H1 (cell line): Measurements from ENCODE around the gene SLC35D2. TPM values are rescaled to one million over a fixed set of nuclear protein-coding genes. Genes with fewer than 3 reads are reported as not detected.
A peak's percentile ranks its signal among the peaks of the same experiment; 100 is the strongest.

Experiments used
- BCL11A ChIP-seq, 2 experiments: IDR thresholded peaks; one replicate each; pipeline ENCODE4 v1.6.1; 2011; ENCODE audit warnings: low read depth in 2 of 2, low read length in 2 of 2, mild to moderate bottlenecking in 2 of 2
- CBX8 ChIP-seq: fragments of 300-800, 300-1000 bp; sonication (generic); IDR thresholded peaks from 2 replicates; pipeline ENCODE4 v1.7.1; 2016; ENCODE audit warnings: low read depth, low read length, borderline replicate concordance
- CHD1 ChIP-seq: IDR thresholded peaks from 2 replicates; pipeline ENCODE4 v1.6.1; 2012; ENCODE audit warnings: low read depth, low read length, improper control_type of control experiment
- E2F6 ChIP-seq: IDR thresholded peaks from 2 replicates; pipeline ENCODE4 v1.6.1; 2012; ENCODE audit warnings: inconsistent platforms
- HDAC6 ChIP-seq: IDR thresholded peaks from one replicate; pipeline ENCODE4 v1.7.1; 2012; ENCODE audit warnings: low read depth, mild to moderate bottlenecking, inconsistent platforms, low read length, moderate library complexity
- KDM1A ChIP-seq: fragments of 200-600, 300-600 bp; sonication (generic); IDR thresholded peaks from 2 replicates; pipeline ENCODE4 v1.7.1; 2016; ENCODE audit warnings: mild to moderate bottlenecking, low read length, borderline replicate concordance
- POLR2A ChIP-seq, 2 experiments: IDR thresholded peaks; 1 replicate in 1 of 2; 2 replicates in 1 of 2; pipeline ENCODE4 v1.6.1; 2011; ENCODE audit warnings: low read depth in 2 of 2, low read length in 2 of 2, mild to moderate bottlenecking in 2 of 2; ENCODE audit errors: control extremely low read depth in 1 of 2
- SAP30 ChIP-seq: fragments of 300-600 bp; sonication (generic); IDR thresholded peaks from 2 replicates; pipeline ENCODE4 v1.7.1; 2012; ENCODE audit warnings: low read length, moderate library complexity, mild to moderate bottlenecking, inconsistent platforms; ENCODE audit not compliant: insufficient read depth, insufficient replicate concordance
- SIN3A ChIP-seq, 2 experiments: IDR thresholded peaks in 1 of 2; conservative IDR thresholded peaks in 1 of 2; 2 replicates each; pipeline ENCODE4 v1.6.1; 2011 to 2012; ENCODE audit warnings: low read length in 2 of 2, improper control_type of control experiment in 1 of 2, low read depth in 1 of 2, mild to moderate bottlenecking in 1 of 2
- TAF7 ChIP-seq: optimal IDR thresholded peaks from 2 replicates; pipeline ENCODE3; 2011; ENCODE audit warnings: low read depth, mild to moderate bottlenecking, inconsistent platforms, low read length, moderate library complexity, borderline replicate concordance
- polyA plus RNA-seq, 7 experiments: library from polyadenylated mRNA; depleted of rRNA in 3 of 7; stranded (reverse) in 5 of 7; unstranded in 2 of 7; fragments of >200 nt in 5 of 7; fragments of 200-250 nt in 2 of 7; gene quantifications; 1 replicate in 5 of 7; 2 replicates in 1 of 7; 4 replicates in 1 of 7; pipeline versions ENCODE4 v1.2.1 to v1.2.3, GENCODE V29; 2011 to 2013; ENCODE audit warnings: missing spikeins in 2 of 7, mixed read lengths in 2 of 7
- total RNA-seq: library from RNA; stranded (reverse); fragmentation: NEBNext Ultra II Directional; extraction: Animal tissue kit (Norgen Biotek cat#: 25700); gene quantifications from 2 replicates; pipeline ENCODE4 v1.2.1, GENCODE V29; 2021

The SLC35D2 gene
- total and polyA plus RNA-seq, 2 of the 8 experiments (the other 6 are each of a cell fraction or from before 2014, with no cell fraction given), result 9.6 to 11.5 TPM

- peak; percentile 88 for TF ChIP-seq E2F6
- no peak for TF ChIP-seq BCL11A (IDR thresholded peaks at IDR 0.05; ENCODE audit: low read depth in 2 of 2, low read length in 2 of 2)
- TF ChIP-seq CHD1, result no peak
- TF ChIP-seq KDM1A, result no peak
- TF ChIP-seq CBX8, result no peak
- peak in 1 of 2 experiments; percentile 63; a peak in 2 of 4 replicates for TF ChIP-seq SIN3A (conservative IDR thresholded peaks at IDR 0.05 in 1 of 2, IDR thresholded peaks at IDR 0.05 in 1 of 2; ENCODE audit: low read depth in 1 of 2, low read length in 2 of 2)
- TF ChIP-seq POLR2A (IDR thresholded peaks at IDR 0.05; ENCODE audit: control extremely low read depth in 1 of 2, low read depth in 2 of 2, low read length in 2 of 2), result peak; percentile 64 to 81
- no peak for TF ChIP-seq TAF7
- TF ChIP-seq SAP30, result no peak
- TF ChIP-seq HDAC6, result no peak
Measured at GRCh38 chr9:96418083-96418919, 34.8 kb upstream of the SLC35D2 start, which contains the start of gene ZNF367 (continued).
